Tibial artery (tissue), 4 donors: ENCODE results near the gene ETS2.

ENCODE experiments used
- DNase-seq, 2 donors: peaks; one replicate each; pipeline ENCODE4 v3.0.0-alpha.2; 2019
- H3K27ac ChIP-seq, 2 donors: fragments of 200-600 bp; sonication (generic) in 1 of 2; 1 replicate in 1 of 2; 2 replicates in 1 of 2; pipeline ENCODE4 v1.5.1; 2018 to 2019; ENCODE audit warnings: mild to moderate bottlenecking in 1 of 2
- H3K27me3 ChIP-seq, 2 donors: fragments of 200-600 bp; sonication (generic) in 1 of 2; one replicate each; pipeline versions ENCODE4 v1.5.1 to v1.6.0; 2016 to 2019
- H3K36me3 ChIP-seq, 3 donors: fragments of 200-600 bp; sonication (generic) in 2 of 3; one replicate each; pipeline ENCODE4 v1.5.1; 2016 to 2019; ENCODE audit warnings: mild to moderate bottlenecking in 2 of 3
- H3K4me1 ChIP-seq, 4 donors: fragments of 200-600 bp; sonication (generic) in 2 of 4; 1 replicate in 3 of 4; 2 replicates in 1 of 4; pipeline ENCODE4 v1.5.1; 2016 to 2019
- H3K4me3 ChIP-seq, 2 donors: fragments of 200-600 bp; sonication (generic) in 1 of 2; 1 replicate in 1 of 2; 2 replicates in 1 of 2; pipeline ENCODE4 v1.5.1; 2018 to 2019; ENCODE audit warnings: mild to moderate bottlenecking in 2 of 2
- H3K9me3 ChIP-seq, 3 donors: fragments of 200-600 bp; sonication (generic) in 1 of 3; one replicate each; pipeline ENCODE4 v1.5.1; 2016 to 2019
- intact Hi-C: fragments of 100-400 bp; cut with DNase I; formaldehyde crosslinking; loops from one replicate; pipeline ENCODE4 v1.15.0; 2023; ENCODE audit warnings: low total_unique reads
- TF ChIP-seq, protein P1 (sequence below), 2 experiments: fragments of 200-600 bp in 1 of 2; fragments of 450-650 bp in 1 of 2; IDR thresholded peaks; one replicate each; pipeline ENCODE4 v1.5.1; 2017 to 2019; ENCODE audit warnings: antibody characterized with exemption in 2 of 2, mild to moderate bottlenecking in 1 of 2, moderate library complexity in 1 of 2

The ETS2 gene

GRCh38 chr21:38788275-38788905 lies 17.3 kb upstream of the ETS2 start:
- no peak for DNase-seq
- H3K4me3 ChIP-seq = no peak overlapping the region
- no peaks in the 10 kb centered on the region for H3K9me3 ChIP-seq
- H3K4me1 ChIP-seq = no peaks in the 10 kb centered on the region
- H3K36me3 ChIP-seq = no peaks in the 10 kb centered on the region
- no peak overlapping the region for H3K27ac ChIP-seq
- no peaks in the 10 kb centered on the region for H3K27me3 ChIP-seq
- TF ChIP-seq, protein P1, sequence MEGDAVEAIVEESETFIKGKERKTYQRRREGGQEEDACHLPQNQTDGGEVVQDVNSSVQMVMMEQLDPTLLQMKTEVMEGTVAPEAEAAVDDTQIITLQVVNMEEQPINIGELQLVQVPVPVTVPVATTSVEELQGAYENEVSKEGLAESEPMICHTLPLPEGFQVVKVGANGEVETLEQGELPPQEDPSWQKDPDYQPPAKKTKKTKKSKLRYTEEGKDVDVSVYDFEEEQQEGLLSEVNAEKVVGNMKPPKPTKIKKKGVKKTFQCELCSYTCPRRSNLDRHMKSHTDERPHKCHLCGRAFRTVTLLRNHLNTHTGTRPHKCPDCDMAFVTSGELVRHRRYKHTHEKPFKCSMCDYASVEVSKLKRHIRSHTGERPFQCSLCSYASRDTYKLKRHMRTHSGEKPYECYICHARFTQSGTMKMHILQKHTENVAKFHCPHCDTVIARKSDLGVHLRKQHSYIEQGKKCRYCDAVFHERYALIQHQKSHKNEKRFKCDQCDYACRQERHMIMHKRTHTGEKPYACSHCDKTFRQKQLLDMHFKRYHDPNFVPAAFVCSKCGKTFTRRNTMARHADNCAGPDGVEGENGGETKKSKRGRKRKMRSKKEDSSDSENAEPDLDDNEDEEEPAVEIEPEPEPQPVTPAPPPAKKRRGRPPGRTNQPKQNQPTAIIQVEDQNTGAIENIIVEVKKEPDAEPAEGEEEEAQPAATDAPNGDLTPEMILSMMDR (IDR thresholded peaks at IDR 0.05) = no peak
- intact Hi-C loops = no loop called here

DNA sequence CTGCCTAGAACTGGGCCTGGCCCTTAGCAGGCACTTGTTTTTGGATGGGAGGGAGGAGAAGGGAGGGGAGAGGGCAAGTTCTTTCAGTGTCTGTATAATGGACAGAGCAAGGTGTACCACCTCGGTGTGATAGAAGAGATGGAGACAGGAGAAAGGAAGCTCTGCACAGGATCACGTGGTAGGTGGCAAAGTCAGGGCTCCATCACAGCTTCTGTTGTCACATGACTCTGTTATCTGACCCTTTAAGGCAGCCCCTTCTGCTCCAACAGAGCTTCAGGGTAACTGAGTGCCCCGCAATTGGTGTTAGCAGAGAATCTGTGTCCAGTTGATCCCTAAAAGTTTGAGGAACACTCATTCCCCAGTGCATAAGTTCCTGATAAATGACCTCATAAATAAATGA lies 16.5 kb upstream of the ETS2 start:
- Histone ChIP-seq H3K27me3 (no peaks in the 10 kb centered on the region), H3K4me3 (no peak overlapping the region), H3K27ac (no peak overlapping the region), H3K9me3 (no peaks in the 10 kb centered on the region), H3K4me1 (no peaks in the 10 kb centered on the region), H3K36me3 (no peaks in the 10 kb centered on the region)
- TF ChIP-seq, protein P1 (IDR thresholded peaks at IDR 0.05) = no peak
- intact Hi-C loops = no loop called here
- DNase-seq = no peak

DNA sequence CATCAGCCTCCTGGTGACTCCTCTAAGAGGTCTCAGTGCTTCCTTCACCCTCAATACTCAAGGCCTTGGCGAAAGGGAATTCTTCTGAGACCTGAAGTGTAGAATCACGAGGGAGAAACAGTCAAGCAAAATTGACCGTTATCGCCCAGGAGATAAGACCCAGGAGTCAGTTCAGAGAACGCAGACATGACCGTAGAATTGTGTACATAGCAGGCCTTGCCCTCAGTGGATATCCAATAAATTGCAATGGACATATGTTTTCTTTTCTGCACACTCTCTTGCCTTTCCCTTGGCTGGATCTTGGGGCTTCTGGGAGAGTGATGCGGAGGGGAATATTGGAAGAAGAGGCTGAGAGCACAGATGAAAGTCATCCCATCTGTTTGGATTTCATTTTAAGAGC lies 15.7 kb upstream of the ETS2 start:
- intact Hi-C loops = loop anchor here (10.0 kb wide), 1 partner anchor 125 kb away; no protein-coding TSS in a partner anchor
- H3K27ac ChIP-seq = no peak overlapping the region
- no peak for DNase-seq

DNA sequence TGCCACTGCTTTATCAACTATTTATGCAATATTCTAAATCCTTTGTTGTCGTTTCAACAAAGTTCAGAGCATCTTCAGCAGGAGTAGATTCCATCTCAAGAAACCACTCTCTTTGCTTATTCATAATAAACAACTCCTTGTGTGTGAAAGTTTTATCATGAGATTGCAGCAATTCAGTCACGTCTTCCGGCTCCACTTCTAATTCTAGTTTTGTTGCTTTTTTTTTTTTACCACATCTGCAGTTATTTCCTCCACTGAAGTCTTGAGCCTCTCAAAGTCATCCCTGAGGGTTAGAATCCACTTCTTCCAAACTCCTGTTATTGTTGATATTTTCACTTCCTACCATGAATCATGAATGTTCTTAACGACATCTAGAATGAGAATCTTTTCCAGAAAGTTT lies 14.8 kb upstream of the ETS2 start:
- no peak overlapping the region for H3K27ac ChIP-seq
- no peak overlapping the region for H3K4me3 ChIP-seq
- TF ChIP-seq, protein P1 (IDR thresholded peaks at IDR 0.05) = no peak
- DNase-seq = no peak
- no peaks in the 10 kb centered on the region for H3K27me3 ChIP-seq
- no peaks in the 10 kb centered on the region for H3K36me3 ChIP-seq
- no peaks in the 10 kb centered on the region for H3K4me1 ChIP-seq
- no peaks in the 10 kb centered on the region for H3K9me3 ChIP-seq
- intact Hi-C loops = loop anchor here (10.0 kb wide), 1 partner anchor 126 kb away; no protein-coding TSS in a partner anchor

More for the DNA sequence above, 15.7 kb upstream of the ETS2 start:
- no peak overlapping the region for H3K4me3 ChIP-seq
- H3K4me1 ChIP-seq = no peaks in the 10 kb centered on the region
- TF ChIP-seq, protein P1 (IDR thresholded peaks at IDR 0.05) = no peak
- H3K36me3 ChIP-seq = no peaks in the 10 kb centered on the region
- H3K9me3 ChIP-seq = no peaks in the 10 kb centered on the region
- no peaks in the 10 kb centered on the region for H3K27me3 ChIP-seq

GRCh38 chr21:38792676-38793459 lies 12.9 kb upstream of the ETS2 start:
- Histone ChIP-seq H3K27me3 (no peaks in the 10 kb centered on the region), H3K9me3 (no peaks in the 10 kb centered on the region), H3K4me1 (no peaks in the 10 kb centered on the region), H3K4me3 (no peak overlapping the region), H3K27ac (no peak overlapping the region), H3K36me3 (no peaks in the 10 kb centered on the region)
- DNase-seq = no peak
- intact Hi-C loops = loop anchor here (10.0 kb wide), 1 partner anchor 128 kb away; no protein-coding TSS in a partner anchor
- TF ChIP-seq, protein P1 (IDR thresholded peaks at IDR 0.05) = no peak
